Parathyroid adenoma (tissue), 2 donors: ENCODE measurements around the gene FAM181A.

Experiments used
- H2AFZ ChIP-seq: fragments of 300-600 bp; sonication (generic); one replicate; pipeline ENCODE4 v1.7.0; 2017; ENCODE audit warnings: antibody characterized with exemption, mild to moderate bottlenecking
- H3K27ac ChIP-seq: fragments of 300-600 bp; sonication (generic); one replicate; pipeline ENCODE4 v1.7.0; 2017
- H3K27me3 ChIP-seq: fragments of 300-600 bp; sonication (generic); one replicate; pipeline ENCODE4 v1.7.0; 2017; ENCODE audit warnings: low read length; ENCODE audit not compliant: control insufficient read depth, insufficient read depth
- H3K36me3 ChIP-seq: fragments of 300-600 bp; sonication (generic); one replicate; pipeline ENCODE4 v1.7.0; 2017; ENCODE audit warnings: low read length; ENCODE audit not compliant: control insufficient read depth, insufficient read depth
- H3K4me1 ChIP-seq: fragments of 300-600 bp; sonication (generic); one replicate; pipeline ENCODE4 v1.7.0; 2017; ENCODE audit warnings: control low read depth
- H3K4me2 ChIP-seq: fragments of 300-600 bp; sonication (generic); one replicate; pipeline ENCODE4 v1.7.0; 2017; ENCODE audit warnings: low read length
- H3K4me3 ChIP-seq: fragments of 300-600 bp; sonication (generic); one replicate; pipeline ENCODE4 v1.7.0; 2017; ENCODE audit warnings: low read depth, low read length
- H3K79me2 ChIP-seq: fragments of 300-600 bp; sonication (generic); one replicate; pipeline ENCODE4 v1.7.0; 2017; ENCODE audit warnings: control low read depth
- H3K9ac ChIP-seq: fragments of 300-600 bp; sonication (generic); one replicate; pipeline ENCODE4 v1.7.0; 2017; ENCODE audit warnings: mild to moderate bottlenecking
- H3K9me3 ChIP-seq: fragments of 300-600 bp; sonication (generic); one replicate; pipeline ENCODE4 v1.7.0; 2017; ENCODE audit warnings: low read length; ENCODE audit not compliant: control insufficient read depth
- CTCF ChIP-seq: fragments of 300-600 bp; sonication (generic); IDR thresholded peaks from one replicate; pipeline ENCODE4 v1.7.0; 2017; ENCODE audit warnings: antibody characterized with exemption, mild to moderate bottlenecking
- donor health status: primary hyperparathyroidism.

FAM181A gene

GRCh38 chr14:93952829-93953228, 25.7 kb downstream of the FAM181A start:
- Histone ChIP-seq H3K27me3 (no peaks in the 10 kb centered on the region), H3K4me1 (no peaks in the 10 kb centered on the region), H3K27ac (no peak overlapping the region), H3K79me2 (no peaks in the 10 kb centered on the region), H3K9ac (no peak overlapping the region), H2AFZ (no peak overlapping the region), H3K36me3 (no peaks in the 10 kb centered on the region), H3K4me2 (no peak overlapping the region), H3K4me3 (no peak overlapping the region), H3K9me3 (no peaks in the 10 kb centered on the region)
- TF ChIP-seq CTCF = no peak

GRCh38 chr14:93953263-93953662, 26.1 kb downstream of the FAM181A start:
- H3K27ac ChIP-seq = no peak overlapping the region

GRCh38 chr14:93953739-93954515, 26.8 kb downstream of the FAM181A start:
- H3K27me3 ChIP-seq = no peaks in the 10 kb centered on the region
- peaks cover under 1% of the 10 kb centered on the region for H3K4me1 ChIP-seq
- TF ChIP-seq CTCF = no peak
- no peak overlapping the region for H3K4me3 ChIP-seq
- no peak overlapping the region for H2AFZ ChIP-seq
- H3K27ac ChIP-seq = no peak overlapping the region
- H3K4me2 ChIP-seq = no peak overlapping the region
- no peaks in the 10 kb centered on the region for H3K79me2 ChIP-seq
- no peaks in the 10 kb centered on the region for H3K9me3 ChIP-seq
- no peak overlapping the region for H3K9ac ChIP-seq
- no peaks in the 10 kb centered on the region for H3K36me3 ChIP-seq

More at GRCh38 chr14:93953263-93953662, 26.1 kb downstream of the FAM181A start:
- Histone ChIP-seq H3K9ac (no peak overlapping the region), H2AFZ (no peak overlapping the region), H3K4me1 (no peaks in the 10 kb centered on the region), H3K27me3 (no peaks in the 10 kb centered on the region), H3K4me3 (no peak overlapping the region), H3K36me3 (no peaks in the 10 kb centered on the region), H3K9me3 (no peaks in the 10 kb centered on the region), H3K4me2 (no peak overlapping the region), H3K79me2 (no peaks in the 10 kb centered on the region)
- TF ChIP-seq CTCF = no peak

GRCh38 chr14:93954516-93954830, 27.3 kb downstream of the FAM181A start:
- no peak overlapping the region for H3K9ac ChIP-seq
- no peaks in the 10 kb centered on the region for H3K27me3 ChIP-seq
- no peak overlapping the region for H3K4me3 ChIP-seq
- H2AFZ ChIP-seq = no peak overlapping the region
- peaks cover 6% of the 10 kb centered on the region for H3K4me1 ChIP-seq
- H3K4me2 ChIP-seq = no peak overlapping the region
- no peaks in the 10 kb centered on the region for H3K79me2 ChIP-seq
- no peaks in the 10 kb centered on the region for H3K36me3 ChIP-seq
- H3K9me3 ChIP-seq = no peaks in the 10 kb centered on the region
- no peak overlapping the region for H3K27ac ChIP-seq
- TF ChIP-seq CTCF = no peak
